WERI-Rb-1 (cell line): ENCODE data around the gene CPOX.

ENCODE experiments used
- DNase-seq: peaks from one replicate; pipeline ENCODE4 v3.0.0-alpha.2; 2020
- H3K27ac ChIP-seq: fragments of 250-450 bp; sonication (Bioruptor Pico); 2 replicates; pipeline ENCODE4 v1.5.1; 2020; ENCODE audit warnings: mild to moderate bottlenecking, moderate library complexity
- H3K27me3 ChIP-seq: fragments of 250-450 bp; sonication (Bioruptor Pico); 2 replicates; pipeline ENCODE4 v1.5.1; 2021; ENCODE audit warnings: mild to moderate bottlenecking, low read depth, moderate library complexity; ENCODE audit not compliant: insufficient read depth, severe bottlenecking
- H3K36me3 ChIP-seq: fragments of 250-450 bp; sonication (Bioruptor Pico); 2 replicates; pipeline ENCODE4 v1.5.1; 2020; ENCODE audit warnings: mild to moderate bottlenecking, moderate library complexity
- H3K4me3 ChIP-seq: 2 replicates; pipeline ENCODE4 v1.5.1; 2011; ENCODE audit warnings: low read depth, mild to moderate bottlenecking, control low read depth, low read length
- H3K9me3 ChIP-seq: fragments of 250-450 bp; sonication (Bioruptor Pico); 2 replicates; pipeline ENCODE4 v1.5.1; 2021; ENCODE audit warnings: mild to moderate bottlenecking, moderate library complexity; ENCODE audit not compliant: severe bottlenecking
- TF ChIP-seq, protein P1 (sequence below): IDR thresholded peaks from 2 replicates; pipeline ENCODE4 v1.5.1; 2011; ENCODE audit warnings: low read depth, mild to moderate bottlenecking, control low read depth, inconsistent platforms, low read length

The CPOX gene

DNA sequence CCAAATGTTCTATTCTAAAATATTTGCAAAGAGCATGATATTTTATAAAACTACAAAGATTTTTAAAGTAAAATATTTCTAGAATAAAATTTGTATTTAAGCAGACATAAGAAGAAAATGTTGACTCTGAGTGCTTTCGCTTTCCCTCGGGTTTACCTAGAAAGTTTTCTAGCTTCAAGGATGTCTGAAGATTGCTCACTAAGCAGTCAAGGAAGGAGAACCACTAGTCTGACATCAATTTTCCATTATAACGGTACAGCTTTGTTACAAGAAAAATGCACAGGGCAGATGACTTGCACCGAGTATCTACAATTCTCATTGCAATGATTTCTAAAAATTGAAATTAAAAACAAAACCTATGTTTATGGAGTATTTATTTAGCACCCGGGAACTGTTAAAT is 47.5 kb downstream of the CPOX start:
- H3K27me3 ChIP-seq, result no peaks in the 10 kb centered on the region
- TF ChIP-seq, protein P1, sequence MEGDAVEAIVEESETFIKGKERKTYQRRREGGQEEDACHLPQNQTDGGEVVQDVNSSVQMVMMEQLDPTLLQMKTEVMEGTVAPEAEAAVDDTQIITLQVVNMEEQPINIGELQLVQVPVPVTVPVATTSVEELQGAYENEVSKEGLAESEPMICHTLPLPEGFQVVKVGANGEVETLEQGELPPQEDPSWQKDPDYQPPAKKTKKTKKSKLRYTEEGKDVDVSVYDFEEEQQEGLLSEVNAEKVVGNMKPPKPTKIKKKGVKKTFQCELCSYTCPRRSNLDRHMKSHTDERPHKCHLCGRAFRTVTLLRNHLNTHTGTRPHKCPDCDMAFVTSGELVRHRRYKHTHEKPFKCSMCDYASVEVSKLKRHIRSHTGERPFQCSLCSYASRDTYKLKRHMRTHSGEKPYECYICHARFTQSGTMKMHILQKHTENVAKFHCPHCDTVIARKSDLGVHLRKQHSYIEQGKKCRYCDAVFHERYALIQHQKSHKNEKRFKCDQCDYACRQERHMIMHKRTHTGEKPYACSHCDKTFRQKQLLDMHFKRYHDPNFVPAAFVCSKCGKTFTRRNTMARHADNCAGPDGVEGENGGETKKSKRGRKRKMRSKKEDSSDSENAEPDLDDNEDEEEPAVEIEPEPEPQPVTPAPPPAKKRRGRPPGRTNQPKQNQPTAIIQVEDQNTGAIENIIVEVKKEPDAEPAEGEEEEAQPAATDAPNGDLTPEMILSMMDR, result no peak
- H3K27ac ChIP-seq, result no peak overlapping the region
- no peaks in the 10 kb centered on the region for H3K36me3 ChIP-seq
- DNase-seq, result no peak
- H3K9me3 ChIP-seq, result no peaks in the 10 kb centered on the region
- no peak overlapping the region for H3K4me3 ChIP-seq

DNA sequence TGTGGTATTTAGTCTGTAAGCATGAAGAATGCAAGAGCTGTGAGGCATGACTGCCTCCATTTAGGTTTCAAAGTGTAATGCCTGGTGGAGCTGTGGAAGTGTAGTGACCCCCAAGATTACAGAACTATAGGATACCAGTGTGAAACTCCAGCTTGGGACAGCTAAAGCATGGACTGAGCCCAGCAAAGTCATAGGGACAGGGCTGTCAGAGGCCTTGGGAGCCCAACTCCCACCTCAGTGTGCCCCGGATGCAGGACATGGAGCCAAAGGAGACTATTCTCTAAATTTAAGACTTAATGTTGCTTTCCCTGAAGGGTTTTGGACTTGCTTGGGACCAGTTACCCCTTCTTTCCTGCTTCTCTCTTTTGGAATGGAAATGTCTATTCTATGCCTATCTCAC is 50.8 kb downstream of the CPOX start:
- Histone ChIP-seq H3K36me3 (no peaks in the 10 kb centered on the region), H3K27me3 (no peaks in the 10 kb centered on the region), H3K9me3 (no peaks in the 10 kb centered on the region), H3K4me3 (no peak overlapping the region), H3K27ac (no peak overlapping the region)
- TF ChIP-seq, protein P1, result no peak
- DNase-seq, result no peak

- TF ChIP-seq, protein P1, result no peak
- Histone ChIP-seq H3K4me3 (no peak overlapping the region), H3K9me3 (no peaks in the 10 kb centered on the region), H3K36me3 (no peaks in the 10 kb centered on the region), H3K27ac (no peak overlapping the region), H3K27me3 (no peaks in the 10 kb centered on the region)
- no peak for DNase-seq
Measured at GRCh38 chr3:98541695-98542094, 51.7 kb downstream of the CPOX start.

GRCh38 chr3:98540346-98540745 is 53.1 kb downstream of the CPOX start:
- H3K9me3 ChIP-seq, result no peaks in the 10 kb centered on the region
- no peaks in the 10 kb centered on the region for H3K36me3 ChIP-seq
- TF ChIP-seq, protein P1, result no peak
- no peaks in the 10 kb centered on the region for H3K27me3 ChIP-seq
- DNase-seq, result no peak
- no peak overlapping the region for H3K27ac ChIP-seq
- no peak overlapping the region for H3K4me3 ChIP-seq

DNA sequence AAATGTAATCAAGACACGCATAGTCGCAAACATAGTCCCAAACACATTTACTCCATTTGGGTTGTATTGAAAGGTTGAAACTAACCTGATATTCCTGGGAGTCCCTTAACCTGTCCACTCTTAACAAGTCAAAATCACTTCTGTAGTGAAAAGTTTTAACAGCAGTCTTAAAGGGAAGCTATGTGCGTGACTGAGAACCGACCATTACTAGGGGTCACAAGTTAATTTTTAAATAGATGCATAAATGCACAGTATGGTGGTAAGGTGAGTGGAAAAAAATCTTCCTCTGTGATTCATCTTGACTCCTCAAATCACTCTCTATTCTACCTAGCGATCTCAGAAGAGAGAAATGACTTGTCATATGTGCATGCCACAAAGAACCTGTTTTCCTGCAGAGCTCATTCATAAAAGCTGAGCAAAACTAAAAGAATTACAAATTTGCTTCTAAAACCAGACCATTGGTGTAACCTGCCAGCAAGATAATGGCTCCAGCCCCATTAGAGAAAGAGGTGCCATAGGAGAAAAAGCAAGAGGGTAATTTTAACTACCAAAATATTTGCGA is 56.9 kb downstream of the CPOX start:
- no peak for DNase-seq
- Histone ChIP-seq H3K9me3 (no peaks in the 10 kb centered on the region), H3K27me3 (no peaks in the 10 kb centered on the region), H3K27ac (no peak overlapping the region), H3K4me3 (no peak overlapping the region), H3K36me3 (no peaks in the 10 kb centered on the region)
- TF ChIP-seq, protein P1, result no peak

DNA sequence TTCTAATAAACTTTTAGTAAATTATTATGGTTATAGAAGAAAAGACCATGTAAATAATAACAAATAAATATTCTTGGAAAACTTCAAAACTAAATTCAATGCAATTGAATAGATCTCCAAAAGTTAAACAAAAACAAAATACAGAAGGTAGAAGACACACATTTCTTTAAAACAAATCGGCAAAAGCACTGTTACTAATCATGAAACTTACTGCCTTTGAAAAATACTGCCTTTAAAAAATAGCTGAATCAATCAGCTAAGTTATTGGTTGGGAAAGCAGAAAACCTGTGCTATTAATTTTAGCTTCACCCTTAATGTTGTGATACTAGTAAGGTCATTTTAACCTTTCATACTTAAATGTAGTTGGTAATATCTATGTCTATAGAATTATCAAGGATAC is 58.7 kb downstream of the CPOX start:
- Histone ChIP-seq H3K4me3 (no peak overlapping the region), H3K9me3 (no peaks in the 10 kb centered on the region), H3K27ac (no peak overlapping the region), H3K36me3 (no peaks in the 10 kb centered on the region), H3K27me3 (no peaks in the 10 kb centered on the region)
- TF ChIP-seq, protein P1, result no peak
- DNase-seq, result no peak
